Hematopoietic multipotent progenitor cell treated with erythropoietin and hydrocortisone succinate and interleukin-3 and kit ligand, for 15 days (in vitro differentiated cells): ENCODE data around the gene TSC22D4.
A peak's percentile ranks its signal among the peaks of the same experiment; 100 is the strongest.
"Not testable (repeated sequence)": the region's sequence is repeated elsewhere in the genome, so short reads cannot be mapped to it uniquely, and the experiment has no call there.

Experiments used
- DNase-seq: peaks from one replicate; pipeline ENCODE4 v3.0.0-alpha.2; 2015; ENCODE audit warnings: low spot score

TSC22D4 gene

GRCh38 chr7:100472854-100473499 lies 6.0 kb downstream of the TSC22D4 start:
- peak; percentile 45 for DNase-seq

GRCh38 chr7:100472121-100472851 lies 6.7 kb downstream of the TSC22D4 start:
- DNase-seq = no peak

GRCh38 chr7:100471021-100471420 lies 8.0 kb downstream of the TSC22D4 start:
- DNase-seq = no peak

- DNase-seq = peak; percentile 83
These were observed 9.6 kb downstream of the TSC22D4 start for GRCh38 chr7:100469227-100470044.

GRCh38 chr7:100467638-100468373 lies 11.2 kb downstream of the TSC22D4 start:
- no peak for DNase-seq

- no peak for DNase-seq
These were observed 12.1 kb downstream of the TSC22D4 start for GRCh38 chr7:100466653-100467605.

GRCh38 chr7:100465702-100466311 lies 13.2 kb downstream of the TSC22D4 start:
- DNase-seq = peak; percentile 48

GRCh38 chr7:100465299-100465698 lies 13.7 kb downstream of the TSC22D4 start:
- no peak for DNase-seq

GRCh38 chr7:100464791-100465190 lies 14.2 kb downstream of the TSC22D4 start:
- DNase-seq = no peak

GRCh38 chr7:100464210-100464660 lies 14.8 kb downstream of the TSC22D4 start, which contains the start of gene SPACDR:
TSS of gene SPACDR (minus strand) at chr7:100464260. CDS start at chr7:100464025, 235 bp downstream.
- no peak for DNase-seq

GRCh38 chr7:100457033-100457432 lies 22.0 kb downstream of the TSC22D4 start:
- DNase-seq = no peak

GRCh38 chr7:100456562-100456961 lies 22.5 kb downstream of the TSC22D4 start:
- no peak for DNase-seq

GRCh38 chr7:100455206-100455605 lies 23.8 kb downstream of the TSC22D4 start:
- DNase-seq = no peak

GRCh38 chr7:100453854-100454253 lies 25.2 kb downstream of the TSC22D4 start:
- DNase-seq = not testable (repeated sequence)

- no peak for DNase-seq
These were observed 26.5 kb downstream of the TSC22D4 start for GRCh38 chr7:100452513-100452912.

- no peak for DNase-seq
These were observed 29.7 kb downstream of the TSC22D4 start for GRCh38 chr7:100449190-100449795.

- not testable (repeated sequence) for DNase-seq
These were observed 31.7 kb downstream of the TSC22D4 start for GRCh38 chr7:100447363-100447762.

- DNase-seq = no peak
These were observed 33.0 kb downstream of the TSC22D4 start for GRCh38 chr7:100446040-100446439.
